ENCODE results near the gene RNU5B-1.

- TF ChIP-seq CTCF (conservative IDR thresholded peaks at IDR 0.05; ENCODE audit: low read length): no peak
- TF ChIP-seq EZH2phosphoT487 (IDR thresholded peaks at IDR 0.05; ENCODE audit: borderline replicate concordance, low read depth, low read length): no peak
Measured at GRCh38 chr15:65337436-65338070, 33.1 kb downstream of the RNU5B-1 start.

Measured in OCI-LY7 (cell line).